Nephron progenitor cell (in vitro differentiated cells): Measurements from ENCODE around the gene MAPK12.

Source experiments
- DNase-seq: peaks from one replicate; pipeline ENCODE4 v3.0.0; 2021
- H3K27ac Mint-ChIP-seq: 2 replicates; pipeline ENCODE4 v1.8.0; 2021; ENCODE audit warnings: mild to moderate bottlenecking, moderate library complexity, mixed read lengths
- H3K27me3 Mint-ChIP-seq: 2 replicates; pipeline ENCODE4 v1.8.0; 2021; ENCODE audit warnings: mild to moderate bottlenecking, low read depth, mixed read lengths; ENCODE audit not compliant: poor library complexity
- H3K36me3 Mint-ChIP-seq: 2 replicates; pipeline ENCODE4 v1.8.0; 2021; ENCODE audit warnings: low read depth, mixed read lengths
- H3K4me1 Mint-ChIP-seq: 2 replicates; pipeline ENCODE4 v1.8.0; 2021; ENCODE audit warnings: mixed read lengths
- H3K4me3 Mint-ChIP-seq: 2 replicates; pipeline ENCODE4 v1.8.0; 2021; ENCODE audit warnings: mild to moderate bottlenecking, moderate library complexity, mixed read lengths
- H3K9me3 Mint-ChIP-seq: 2 replicates; pipeline ENCODE4 v1.8.0; 2021; ENCODE audit warnings: mild to moderate bottlenecking, moderate library complexity, mixed read lengths
- TF ChIP-seq, protein P1 (sequence below): fragments of 200-600 bp; sonication (generic); IDR thresholded peaks from 2 replicates; pipeline ENCODE4 v1.5.0; 2021; ENCODE audit warnings: antibody characterized with exemption

MAPK12 gene

DNA sequence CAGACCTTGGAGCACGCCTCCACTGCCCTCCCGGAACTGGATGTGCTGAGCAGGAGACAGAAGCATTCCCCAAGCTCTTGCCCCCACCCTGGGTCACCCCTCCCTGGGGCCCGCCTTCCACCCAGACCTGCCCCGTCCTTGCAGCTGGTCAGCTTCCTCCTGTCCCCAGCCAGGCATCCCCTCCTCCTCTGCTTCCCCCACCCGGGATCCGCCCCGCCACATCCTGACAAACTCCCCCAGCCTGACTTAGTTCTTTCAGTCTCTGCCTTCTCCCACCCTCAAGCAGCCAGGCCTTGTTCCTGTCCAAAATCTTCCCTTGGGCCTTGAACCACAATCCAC is 47.1 kb upstream of the MAPK12 start:
- H3K27ac Mint-ChIP-seq: peak overlapping the region; percentile 33
- peaks cover 47% of the 10 kb centered on the region for H3K4me1 Mint-ChIP-seq
- H3K36me3 Mint-ChIP-seq: no peaks in the 10 kb centered on the region
- H3K27me3 Mint-ChIP-seq: peaks cover 3% of the 10 kb centered on the region
- TF ChIP-seq, protein P1, sequence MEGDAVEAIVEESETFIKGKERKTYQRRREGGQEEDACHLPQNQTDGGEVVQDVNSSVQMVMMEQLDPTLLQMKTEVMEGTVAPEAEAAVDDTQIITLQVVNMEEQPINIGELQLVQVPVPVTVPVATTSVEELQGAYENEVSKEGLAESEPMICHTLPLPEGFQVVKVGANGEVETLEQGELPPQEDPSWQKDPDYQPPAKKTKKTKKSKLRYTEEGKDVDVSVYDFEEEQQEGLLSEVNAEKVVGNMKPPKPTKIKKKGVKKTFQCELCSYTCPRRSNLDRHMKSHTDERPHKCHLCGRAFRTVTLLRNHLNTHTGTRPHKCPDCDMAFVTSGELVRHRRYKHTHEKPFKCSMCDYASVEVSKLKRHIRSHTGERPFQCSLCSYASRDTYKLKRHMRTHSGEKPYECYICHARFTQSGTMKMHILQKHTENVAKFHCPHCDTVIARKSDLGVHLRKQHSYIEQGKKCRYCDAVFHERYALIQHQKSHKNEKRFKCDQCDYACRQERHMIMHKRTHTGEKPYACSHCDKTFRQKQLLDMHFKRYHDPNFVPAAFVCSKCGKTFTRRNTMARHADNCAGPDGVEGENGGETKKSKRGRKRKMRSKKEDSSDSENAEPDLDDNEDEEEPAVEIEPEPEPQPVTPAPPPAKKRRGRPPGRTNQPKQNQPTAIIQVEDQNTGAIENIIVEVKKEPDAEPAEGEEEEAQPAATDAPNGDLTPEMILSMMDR: no peak
- no peaks in the 10 kb centered on the region for H3K9me3 Mint-ChIP-seq
- peak; percentile 51 for DNase-seq
- H3K4me3 Mint-ChIP-seq: peak overlapping the region; percentile 66

- TF ChIP-seq, protein P1: no peak
- Mint-ChIP-seq H3K27me3 (peaks cover 3% of the 10 kb centered on the region), H3K4me3 (peak overlapping the region; percentile 66), H3K9me3 (no peaks in the 10 kb centered on the region), H3K27ac (peak overlapping the region; percentile 33), H3K4me1 (peaks cover 49% of the 10 kb centered on the region), H3K36me3 (no peaks in the 10 kb centered on the region)
- no peak for DNase-seq
These were observed 46.6 kb upstream of the MAPK12 start for GRCh38 chr22:50307890-50308596.

GRCh38 chr22:50306753-50307749 is 45.6 kb upstream of the MAPK12 start, which contains the start of gene PLXNB2:
Gene PLXNB2, minus strand, starts transcription at chr22:50307646. Its CDS starts 17,062 bp downstream, at chr22:50290584.
- DNase-seq: peak; percentile 82
- TF ChIP-seq, protein P1: no peak
- Mint-ChIP-seq H3K27ac (peak within 1 kb of the TSS; percentile 33), H3K9me3 (no peaks in the 10 kb centered on the region), H3K36me3 (no peaks in the 10 kb centered on the region), H3K27me3 (peaks cover 3% of the 10 kb centered on the region), H3K4me3 (peak within 1 kb of the TSS; percentile 89), H3K4me1 (peaks cover 54% of the 10 kb centered on the region)

DNA sequence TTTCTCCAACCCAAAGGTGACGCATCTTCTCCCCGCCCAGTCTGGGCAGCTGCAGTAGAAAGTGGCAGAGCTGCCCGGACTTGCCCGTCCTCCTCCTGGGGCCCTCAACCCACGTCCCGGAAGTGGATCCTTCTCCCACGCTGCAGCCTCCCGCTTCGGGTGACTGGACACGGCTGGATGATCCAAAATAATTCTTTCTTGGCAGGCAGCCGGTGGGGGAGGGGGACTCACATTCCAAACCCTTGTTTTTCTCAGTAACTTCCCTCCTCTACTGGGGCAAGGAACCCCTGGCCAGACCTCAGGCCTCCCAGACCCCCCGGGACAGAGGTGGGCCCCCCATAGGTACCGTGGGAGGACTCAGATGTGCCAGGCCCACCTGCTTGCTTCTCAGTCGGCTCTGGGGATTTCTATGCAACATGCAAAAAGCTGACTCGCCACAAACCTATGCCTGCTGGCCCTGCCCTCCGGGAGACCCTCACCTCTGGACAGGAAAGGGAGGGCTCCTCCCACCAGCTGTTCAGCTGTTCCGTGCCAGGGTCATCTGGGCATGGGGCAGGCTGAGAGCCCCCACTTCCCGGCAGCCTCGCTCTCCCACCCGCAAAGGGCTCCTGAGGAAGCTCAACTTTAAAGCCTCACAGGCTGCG is 44.6 kb upstream of the MAPK12 start:
- DNase-seq: peak; percentile 81
- H3K9me3 Mint-ChIP-seq: no peaks in the 10 kb centered on the region
- TF ChIP-seq, protein P1: no peak
- no peaks in the 10 kb centered on the region for H3K36me3 Mint-ChIP-seq
- H3K27ac Mint-ChIP-seq: peak overlapping the region; percentile 92
- H3K4me1 Mint-ChIP-seq: peaks cover 61% of the 10 kb centered on the region
- no peaks in the 10 kb centered on the region for H3K27me3 Mint-ChIP-seq
- H3K4me3 Mint-ChIP-seq: peak overlapping the region; percentile 89

GRCh38 chr22:50305393-50305922 is 44.0 kb upstream of the MAPK12 start:
- H3K27ac Mint-ChIP-seq: no peak overlapping the region
- H3K4me3 Mint-ChIP-seq: peak overlapping the region; percentile 89
- H3K36me3 Mint-ChIP-seq: no peaks in the 10 kb centered on the region
- TF ChIP-seq, protein P1: no peak
- H3K4me1 Mint-ChIP-seq: peaks cover 64% of the 10 kb centered on the region
- H3K27me3 Mint-ChIP-seq: no peaks in the 10 kb centered on the region
- no peaks in the 10 kb centered on the region for H3K9me3 Mint-ChIP-seq
- DNase-seq: no peak
